Effector memory CD4-positive, alpha-beta T cell (primary cell): Measurements from ENCODE around the gene BMPER.

ENCODE experiments used
- DNase-seq, 3 donors: peaks; one replicate each; pipeline ENCODE4 v3.0.0-alpha.2; 2020
- H3K27ac ChIP-seq: 2 replicates; pipeline ENCODE4 v1.7.0; 2013; ENCODE audit warnings: mild to moderate bottlenecking, low read length, moderate library complexity; ENCODE audit not compliant: insufficient read depth, poor library complexity, severe bottlenecking
- H3K27me3 ChIP-seq: replicated peaks from 2 replicates; pipeline ENCODE4 v1.7.0; 2013; ENCODE audit warnings: mild to moderate bottlenecking, low read length; ENCODE audit not compliant: insufficient read depth, control insufficient read depth, poor library complexity, severe bottlenecking
- H3K36me3 ChIP-seq: 2 replicates; pipeline ENCODE4 v1.7.0; 2013; ENCODE audit warnings: mild to moderate bottlenecking, low read length, moderate library complexity; ENCODE audit not compliant: control insufficient read depth, insufficient read depth
- H3K4me1 ChIP-seq: 2 replicates; pipeline ENCODE4 v1.7.0; 2013; ENCODE audit warnings: low read length, mild to moderate bottlenecking; ENCODE audit not compliant: control insufficient read depth, insufficient read depth, poor library complexity, severe bottlenecking
- H3K4me3 ChIP-seq: 2 replicates; pipeline ENCODE4 v1.7.0; 2013; ENCODE audit warnings: low read length, low read depth, mild to moderate bottlenecking; ENCODE audit not compliant: insufficient read depth, poor library complexity, severe bottlenecking
- H3K9me3 ChIP-seq: 2 replicates; pipeline ENCODE4 v1.7.0; 2013; ENCODE audit warnings: mild to moderate bottlenecking, low read length, moderate library complexity; ENCODE audit not compliant: control insufficient read depth

Gene BMPER

DNA sequence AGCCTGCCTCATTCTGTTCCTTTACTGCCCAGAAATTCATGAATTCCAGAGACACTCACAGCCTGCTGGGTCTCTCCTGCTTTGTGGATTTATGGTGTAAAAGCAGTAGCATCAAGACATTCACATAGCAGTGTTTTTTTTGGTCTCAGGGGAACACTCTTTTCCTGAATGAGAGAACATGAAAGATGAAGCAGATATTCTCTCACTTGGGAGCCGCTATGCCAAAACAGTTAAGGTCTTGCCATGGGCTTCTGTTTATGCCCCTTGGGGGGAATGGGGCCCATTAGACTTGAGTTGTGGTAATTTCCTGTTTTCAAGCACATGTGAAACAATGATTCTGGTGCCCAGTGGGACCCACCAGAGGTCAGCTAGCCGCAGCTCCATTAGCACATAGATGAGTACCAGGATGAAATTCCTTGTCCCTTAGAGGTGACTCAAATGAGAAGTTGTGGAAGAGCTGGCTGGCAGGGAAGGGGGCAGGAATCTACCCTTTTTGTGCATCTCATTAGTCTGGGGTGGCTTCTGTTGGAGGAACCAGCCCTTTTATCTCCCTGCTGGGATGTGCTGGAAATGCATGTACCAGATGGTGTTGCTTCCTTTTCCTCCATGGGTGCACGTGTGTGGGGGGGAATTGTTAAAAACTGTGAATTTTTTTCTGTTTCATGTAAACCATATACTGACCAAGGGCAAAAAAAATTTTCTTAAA is 13.3 kb downstream of the BMPER start:
- Histone ChIP-seq H3K27me3 (no peaks in the 10 kb centered on the region), H3K36me3 (no peaks in the 10 kb centered on the region), H3K27ac (no peak overlapping the region)

DNA sequence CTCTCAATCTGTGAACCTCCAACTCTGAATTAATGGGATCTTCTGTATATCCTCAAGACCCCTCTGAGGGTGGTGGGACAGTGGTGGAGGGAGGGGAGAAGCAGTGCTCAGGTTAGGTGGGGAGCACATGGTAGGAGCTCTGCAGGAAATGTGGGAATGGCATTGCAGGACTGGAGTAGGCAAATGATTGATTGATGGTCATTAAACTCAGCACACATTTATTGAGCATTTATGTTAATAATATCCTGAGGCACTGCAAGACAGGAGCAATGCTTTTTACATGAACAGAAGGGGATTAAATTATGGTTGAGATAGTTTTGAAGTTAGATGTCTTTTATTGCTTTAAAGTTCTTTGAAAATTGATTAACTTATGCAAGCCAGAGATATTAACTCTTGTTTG is 14.1 kb downstream of the BMPER start:
- no peak for DNase-seq
- Histone ChIP-seq H3K4me3 (no peak overlapping the region), H3K9me3 (no peaks in the 10 kb centered on the region), H3K27me3 (no peaks in the 10 kb centered on the region), H3K4me1 (no peaks in the 10 kb centered on the region), H3K27ac (no peak overlapping the region), H3K36me3 (no peaks in the 10 kb centered on the region)

More for the DNA sequence above, 13.3 kb downstream of the BMPER start:
- no peak for DNase-seq
- Histone ChIP-seq H3K4me1 (no peaks in the 10 kb centered on the region), H3K9me3 (no peaks in the 10 kb centered on the region), H3K4me3 (no peak overlapping the region)

DNA sequence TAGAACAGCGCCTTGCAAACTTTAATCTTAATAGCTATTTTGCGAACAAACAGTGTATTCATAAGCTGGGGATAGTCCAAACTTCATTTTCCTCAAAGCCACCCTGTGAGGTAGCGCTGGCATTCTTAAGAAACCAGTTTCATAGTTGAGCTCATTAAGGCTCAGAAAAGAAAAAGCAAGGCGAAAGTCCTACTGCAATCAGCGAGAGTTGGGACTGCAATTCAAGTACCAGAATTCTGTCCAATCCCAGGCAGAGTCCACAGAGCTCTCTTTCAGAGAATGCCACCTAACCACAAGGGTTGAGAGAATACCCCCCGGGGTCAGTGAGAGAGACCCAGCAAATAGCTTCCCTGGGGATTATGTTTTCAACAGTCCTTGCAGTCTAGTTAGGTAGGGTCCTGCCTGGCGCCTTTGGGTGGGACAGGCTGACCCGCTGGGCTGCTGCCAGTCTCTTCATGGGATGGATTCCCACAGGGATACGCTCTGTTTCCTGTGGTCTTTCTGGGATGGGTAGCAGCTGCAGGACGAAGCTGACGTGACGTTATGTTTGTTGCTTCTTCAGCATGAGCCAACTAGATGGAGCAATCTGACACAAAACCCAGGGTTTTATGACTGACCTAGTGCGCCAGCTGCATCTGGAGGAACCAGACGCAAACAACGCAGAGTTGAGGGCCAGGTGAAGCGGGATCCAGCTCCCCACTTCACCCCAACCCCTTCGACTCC is 16.0 kb downstream of the BMPER start:
- Histone ChIP-seq H3K4me1 (no peaks in the 10 kb centered on the region), H3K27ac (no peak overlapping the region), H3K4me3 (no peak overlapping the region)

DNA sequence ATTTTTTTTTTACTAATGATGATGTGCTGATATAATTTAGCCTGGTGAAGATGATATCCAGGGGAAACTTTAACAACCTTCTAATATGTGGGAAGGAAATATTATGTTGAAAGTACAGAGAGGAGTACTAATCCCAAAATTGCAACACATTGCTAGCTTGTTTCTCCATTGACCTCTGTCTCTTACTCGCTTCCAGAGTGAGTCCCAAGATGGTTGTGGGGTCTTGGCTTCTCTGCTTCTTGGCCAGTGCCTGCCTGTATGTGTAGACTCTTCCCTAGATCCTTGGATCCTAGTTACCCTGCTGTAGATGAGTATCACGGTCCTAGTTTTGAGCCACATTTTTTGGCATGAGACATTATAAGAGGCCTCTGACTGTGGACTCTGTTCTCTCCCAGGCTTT is 17.5 kb downstream of the BMPER start:
- H3K27me3 ChIP-seq = no peaks in the 10 kb centered on the region
- no peaks in the 10 kb centered on the region for H3K36me3 ChIP-seq
- no peak overlapping the region for H3K27ac ChIP-seq
- no peak overlapping the region for H3K4me3 ChIP-seq
- no peaks in the 10 kb centered on the region for H3K4me1 ChIP-seq
- DNase-seq = no peak
- H3K9me3 ChIP-seq = no peaks in the 10 kb centered on the region

More for the DNA sequence above, 16.0 kb downstream of the BMPER start:
- Histone ChIP-seq H3K27me3 (no peaks in the 10 kb centered on the region), H3K9me3 (no peaks in the 10 kb centered on the region), H3K36me3 (no peaks in the 10 kb centered on the region)
- no peak for DNase-seq

DNA sequence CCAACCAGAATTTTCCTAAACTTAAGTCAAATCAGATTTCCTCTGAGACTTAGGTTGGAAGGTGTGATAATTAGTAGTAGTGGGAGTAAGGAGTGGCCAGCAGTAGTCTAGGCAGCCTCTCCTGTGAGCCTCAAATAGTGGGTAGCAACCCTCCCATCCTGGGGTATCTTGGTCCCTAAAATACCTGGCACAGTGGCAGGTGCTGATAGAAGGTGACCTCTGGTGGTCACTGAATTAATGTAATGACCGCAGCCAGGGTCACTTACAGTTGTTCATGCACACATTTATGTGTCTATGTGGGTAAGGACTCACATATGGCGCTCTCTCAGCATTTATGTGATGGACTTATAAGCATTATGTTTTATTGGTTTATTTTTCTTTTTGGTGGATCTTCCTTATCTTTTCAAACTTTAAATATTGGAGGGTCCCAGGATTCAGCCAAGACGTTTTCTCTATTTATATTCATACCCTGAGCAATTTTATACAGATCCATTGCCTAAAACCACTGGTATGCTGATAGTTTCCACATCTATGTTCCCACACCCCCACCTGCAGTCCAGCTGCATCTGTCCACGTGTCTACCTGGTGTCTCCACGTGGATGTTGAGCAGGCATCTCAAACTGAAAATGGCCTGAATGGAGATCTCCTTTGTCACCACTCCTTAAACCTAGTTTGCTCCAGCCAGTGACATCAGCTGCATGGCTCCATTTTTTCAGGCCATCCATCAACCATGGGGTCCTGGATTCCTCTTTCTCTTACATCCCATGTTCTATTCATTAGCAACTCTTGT is 18.3 kb downstream of the BMPER start:
- H3K9me3 ChIP-seq = no peaks in the 10 kb centered on the region
- DNase-seq = no peak
- H3K27me3 ChIP-seq = no peaks in the 10 kb centered on the region
- no peaks in the 10 kb centered on the region for H3K36me3 ChIP-seq
- no peaks in the 10 kb centered on the region for H3K4me1 ChIP-seq
- H3K27ac ChIP-seq = no peak overlapping the region
- no peak overlapping the region for H3K4me3 ChIP-seq

DNA sequence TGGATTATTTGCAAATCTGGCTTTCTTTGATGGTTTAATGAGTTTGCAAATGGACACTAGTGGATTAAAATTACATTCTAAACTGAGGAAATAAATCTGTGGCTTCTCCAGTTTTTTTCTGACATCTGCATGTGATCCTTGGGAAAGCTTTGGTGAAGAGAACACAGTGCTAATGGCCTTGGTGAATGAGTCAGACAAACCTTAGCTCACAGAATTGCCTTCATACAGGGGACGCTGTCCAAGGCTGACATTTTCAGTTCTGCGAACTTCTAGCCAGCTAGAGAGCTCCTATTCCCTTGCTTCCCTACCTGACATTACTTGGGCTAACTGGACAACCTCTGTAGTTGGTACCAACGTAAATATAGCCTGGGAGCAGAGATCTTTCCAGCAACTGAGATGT is 21.2 kb downstream of the BMPER start:
- H3K27ac ChIP-seq = no peak overlapping the region
- DNase-seq = no peak
- H3K27me3 ChIP-seq = no peaks in the 10 kb centered on the region
- no peaks in the 10 kb centered on the region for H3K36me3 ChIP-seq
- no peaks in the 10 kb centered on the region for H3K9me3 ChIP-seq
- no peaks in the 10 kb centered on the region for H3K4me1 ChIP-seq
- no peak overlapping the region for H3K4me3 ChIP-seq

DNA sequence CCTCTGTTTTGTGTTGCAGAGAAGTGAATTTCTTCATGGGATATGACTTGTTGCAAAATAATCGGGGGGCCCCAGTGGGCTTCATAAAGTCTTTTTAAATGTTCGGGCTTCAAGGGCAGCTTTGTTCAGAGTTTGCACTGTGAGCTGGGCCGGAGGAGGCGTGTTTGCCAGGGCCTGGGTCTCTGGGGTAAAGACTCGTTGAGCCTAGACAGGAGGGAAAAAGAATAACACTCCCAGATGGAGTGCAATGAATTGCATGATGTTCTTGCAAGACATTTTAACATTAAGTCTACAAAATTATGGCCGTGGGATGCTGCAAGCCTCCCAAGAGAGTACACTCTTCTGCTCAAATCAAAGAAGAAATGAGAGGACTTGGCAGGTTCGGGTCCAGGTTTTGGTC is 23.6 kb downstream of the BMPER start:
- Histone ChIP-seq H3K36me3 (no peaks in the 10 kb centered on the region), H3K4me1 (no peaks in the 10 kb centered on the region), H3K9me3 (no peaks in the 10 kb centered on the region), H3K4me3 (no peak overlapping the region), H3K27ac (no peak overlapping the region), H3K27me3 (no peaks in the 10 kb centered on the region)
- DNase-seq = no peak

DNA sequence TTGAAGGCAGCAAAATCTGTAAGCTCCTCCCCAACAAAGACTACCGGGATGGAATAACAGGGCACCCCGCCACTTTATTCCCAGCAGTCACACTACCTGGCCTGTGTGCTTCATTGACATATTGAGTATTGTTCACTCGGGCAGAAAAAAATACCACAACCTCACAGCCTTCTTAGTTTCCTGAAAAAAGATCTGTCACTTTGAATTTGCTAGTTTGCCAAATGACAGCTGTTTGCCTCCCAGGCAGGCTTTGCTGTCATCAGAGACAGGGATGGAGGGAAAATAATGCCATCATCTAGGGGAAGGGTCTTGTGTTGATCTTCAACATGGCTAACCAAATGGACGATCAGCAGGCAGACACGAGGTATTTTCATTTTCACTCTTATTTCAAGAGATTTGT is 26.9 kb downstream of the BMPER start:
- Histone ChIP-seq H3K36me3 (no peaks in the 10 kb centered on the region), H3K4me3 (no peak overlapping the region), H3K27ac (no peak overlapping the region), H3K4me1 (no peaks in the 10 kb centered on the region), H3K27me3 (no peaks in the 10 kb centered on the region), H3K9me3 (no peaks in the 10 kb centered on the region)
- no peak for DNase-seq

DNA sequence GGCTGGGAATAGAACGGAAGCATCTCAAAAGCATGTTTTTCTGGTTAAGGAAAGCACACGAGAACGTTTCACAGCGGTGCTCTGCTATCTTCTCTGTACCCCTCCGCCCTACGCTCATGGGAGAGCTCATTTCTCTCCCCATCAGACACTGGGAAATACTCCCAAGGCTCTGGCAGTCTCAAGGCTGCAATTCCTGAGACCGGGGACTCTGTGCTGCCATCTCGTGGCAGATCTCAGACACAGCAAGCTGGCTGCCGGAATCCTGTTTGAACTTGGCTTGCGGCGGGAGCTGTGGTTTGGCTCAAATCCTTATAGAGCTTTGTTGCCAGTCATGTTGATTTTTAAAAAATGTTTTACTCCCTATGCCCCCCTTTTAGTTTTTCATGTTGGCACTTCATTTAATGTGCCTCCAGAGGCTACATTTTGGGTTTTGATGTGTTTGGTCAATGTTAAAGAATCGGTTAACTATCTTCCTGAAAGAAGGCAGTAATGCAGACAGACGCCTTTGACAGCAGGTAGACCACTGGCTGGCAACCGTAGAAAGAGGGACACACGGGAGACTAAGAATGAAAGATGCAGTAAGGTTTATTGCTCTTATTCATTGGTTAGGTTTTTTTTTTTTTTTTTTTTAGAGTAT is 27.6 kb downstream of the BMPER start:
- Histone ChIP-seq H3K4me1 (no peaks in the 10 kb centered on the region), H3K9me3 (no peaks in the 10 kb centered on the region), H3K36me3 (no peaks in the 10 kb centered on the region), H3K27me3 (no peaks in the 10 kb centered on the region), H3K4me3 (no peak overlapping the region), H3K27ac (no peak overlapping the region)
- peak; percentile 15 to 36 (median 15) for DNase-seq
